GM23338 (cell line): ENCODE data around the gene SLC35A5.

ENCODE experiments used
- CREB1 ChIP-seq: fragments of 250-450 bp; sonication (Bioruptor Pico); IDR thresholded peaks from 2 replicates; pipeline ENCODE4 v1.5.0; 2020; ENCODE audit warnings: low read depth, mild to moderate bottlenecking, moderate library complexity
- CTCF ChIP-seq, 2 experiments: fragments of 200-600 bp in 1 of 2; sonication (generic) in 1 of 2; conservative IDR thresholded peaks; 2 replicates each; pipeline versions ENCODE4 v1.5.1 to v1.6.1; 2016 to 2017; ENCODE audit warnings: antibody characterized with exemption in 2 of 2, low read depth in 2 of 2, mild to moderate bottlenecking in 2 of 2, moderate library complexity in 1 of 2
- EZH2 ChIP-seq: fragments of 200-600 bp; sonication (generic); IDR thresholded peaks from one replicate; pipeline ENCODE4 v1.8.0; 2017; ENCODE audit warnings: antibody characterized with exemption, mild to moderate bottlenecking, low read depth; ENCODE audit not compliant: unreplicated experiment
- EZH2phosphoT487 ChIP-seq: fragments of 200-600 bp; sonication (generic); IDR thresholded peaks from one replicate; pipeline ENCODE4 v1.8.1; 2018; ENCODE audit warnings: antibody characterized with exemption; ENCODE audit not compliant: unreplicated experiment
- JUNB ChIP-seq: IDR thresholded peaks from one replicate; pipeline ENCODE4 v1.6.1; 2016; ENCODE audit warnings: antibody characterized with exemption; ENCODE audit not compliant: unreplicated experiment
- NANOG ChIP-seq: IDR thresholded peaks from 2 replicates; pipeline ENCODE4 v1.6.1; 2016; ENCODE audit warnings: antibody characterized with exemption, borderline replicate concordance
- POLR2AphosphoS5 ChIP-seq: IDR thresholded peaks from 2 replicates; pipeline ENCODE4 v1.6.1; 2016; ENCODE audit warnings: antibody characterized with exemption, low read depth
- STAT1 ChIP-seq: IDR thresholded peaks from one replicate; pipeline ENCODE4 v1.6.1; 2016; ENCODE audit warnings: antibody characterized with exemption; ENCODE audit not compliant: unreplicated experiment
- ZNF331 ChIP-seq: fragments of 250-450 bp; sonication (Bioruptor Pico); IDR thresholded peaks from 2 replicates; pipeline ENCODE4 v1.5.0; 2020; ENCODE audit warnings: low read depth, mild to moderate bottlenecking, moderate library complexity
- TF ChIP-seq, protein P1 (sequence below): IDR thresholded peaks from one replicate; pipeline ENCODE4 v1.6.1; 2018; ENCODE audit warnings: antibody characterized with exemption; ENCODE audit not compliant: unreplicated experiment
- TF ChIP-seq, protein P2 (sequence below): IDR thresholded peaks from 2 replicates; pipeline ENCODE4 v1.6.1; 2016; ENCODE audit warnings: antibody characterized with exemption

GRCh38 chr3:112585782-112586181, 23.9 kb downstream of the SLC35A5 start:
- no peak for TF ChIP-seq CTCF (conservative IDR thresholded peaks at IDR 0.05; ENCODE audit: low read depth in 2 of 2)
- TF ChIP-seq, protein P1, sequence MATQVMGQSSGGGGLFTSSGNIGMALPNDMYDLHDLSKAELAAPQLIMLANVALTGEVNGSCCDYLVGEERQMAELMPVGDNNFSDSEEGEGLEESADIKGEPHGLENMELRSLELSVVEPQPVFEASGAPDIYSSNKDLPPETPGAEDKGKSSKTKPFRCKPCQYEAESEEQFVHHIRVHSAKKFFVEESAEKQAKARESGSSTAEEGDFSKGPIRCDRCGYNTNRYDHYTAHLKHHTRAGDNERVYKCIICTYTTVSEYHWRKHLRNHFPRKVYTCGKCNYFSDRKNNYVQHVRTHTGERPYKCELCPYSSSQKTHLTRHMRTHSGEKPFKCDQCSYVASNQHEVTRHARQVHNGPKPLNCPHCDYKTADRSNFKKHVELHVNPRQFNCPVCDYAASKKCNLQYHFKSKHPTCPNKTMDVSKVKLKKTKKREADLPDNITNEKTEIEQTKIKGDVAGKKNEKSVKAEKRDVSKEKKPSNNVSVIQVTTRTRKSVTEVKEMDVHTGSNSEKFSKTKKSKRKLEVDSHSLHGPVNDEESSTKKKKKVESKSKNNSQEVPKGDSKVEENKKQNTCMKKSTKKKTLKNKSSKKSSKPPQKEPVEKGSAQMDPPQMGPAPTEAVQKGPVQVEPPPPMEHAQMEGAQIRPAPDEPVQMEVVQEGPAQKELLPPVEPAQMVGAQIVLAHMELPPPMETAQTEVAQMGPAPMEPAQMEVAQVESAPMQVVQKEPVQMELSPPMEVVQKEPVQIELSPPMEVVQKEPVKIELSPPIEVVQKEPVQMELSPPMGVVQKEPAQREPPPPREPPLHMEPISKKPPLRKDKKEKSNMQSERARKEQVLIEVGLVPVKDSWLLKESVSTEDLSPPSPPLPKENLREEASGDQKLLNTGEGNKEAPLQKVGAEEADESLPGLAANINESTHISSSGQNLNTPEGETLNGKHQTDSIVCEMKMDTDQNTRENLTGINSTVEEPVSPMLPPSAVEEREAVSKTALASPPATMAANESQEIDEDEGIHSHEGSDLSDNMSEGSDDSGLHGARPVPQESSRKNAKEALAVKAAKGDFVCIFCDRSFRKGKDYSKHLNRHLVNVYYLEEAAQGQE = no peak
- TF ChIP-seq POLR2AphosphoS5 = no peak
- no peak for TF ChIP-seq JUNB
- TF ChIP-seq EZH2 = no peak
- no peak for TF ChIP-seq EZH2phosphoT487
- no peak for TF ChIP-seq STAT1
- no peak for TF ChIP-seq NANOG
- TF ChIP-seq, protein P2, sequence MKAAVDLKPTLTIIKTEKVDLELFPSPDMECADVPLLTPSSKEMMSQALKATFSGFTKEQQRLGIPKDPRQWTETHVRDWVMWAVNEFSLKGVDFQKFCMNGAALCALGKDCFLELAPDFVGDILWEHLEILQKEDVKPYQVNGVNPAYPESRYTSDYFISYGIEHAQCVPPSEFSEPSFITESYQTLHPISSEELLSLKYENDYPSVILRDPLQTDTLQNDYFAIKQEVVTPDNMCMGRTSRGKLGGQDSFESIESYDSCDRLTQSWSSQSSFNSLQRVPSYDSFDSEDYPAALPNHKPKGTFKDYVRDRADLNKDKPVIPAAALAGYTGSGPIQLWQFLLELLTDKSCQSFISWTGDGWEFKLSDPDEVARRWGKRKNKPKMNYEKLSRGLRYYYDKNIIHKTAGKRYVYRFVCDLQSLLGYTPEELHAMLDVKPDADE = no peak
- no peak for TF ChIP-seq ZNF331
- TF ChIP-seq CREB1 = no peak
